Stomach (tissue), 9 donors: Measurements from ENCODE around the gene GRIP2. TPM values are rescaled to one million over a fixed set of nuclear protein-coding genes. Genes with fewer than 3 reads are reported as not detected.

ENCODE experiments used
- DNase-seq, 2 donors: peaks; one replicate each; pipeline versions ENCODE4 v3.0.0 to v3.0.0-alpha.2; 2013 to 2019
- H3K27ac ChIP-seq, 5 donors: fragments of 200-600 bp in 4 of 5; sonication (generic) in 4 of 5; one replicate each; pipeline ENCODE4 v1.5.1; 2013 to 2019; ENCODE audit warnings: mild to moderate bottlenecking in 1 of 5, moderate library complexity in 1 of 5
- H3K27me3 ChIP-seq, 3 donors: fragments of 200-600 bp; sonication (generic); one replicate each; pipeline ENCODE4 v1.5.1; 2017 to 2019; ENCODE audit warnings: mixed run types in 1 of 3
- H3K36me3 ChIP-seq, 4 donors: fragments of 200-600 bp; sonication (generic); 1 replicate in 3 of 4; 2 replicates in 1 of 4; pipeline ENCODE4 v1.5.1; 2016 to 2019
- H3K4me1 ChIP-seq, 4 donors: fragments of 200-600 bp; sonication (generic); one replicate each; pipeline ENCODE4 v1.5.1; 2016 to 2019
- H3K4me3 ChIP-seq, 4 donors: fragments of 200-600 bp; sonication (generic) in 3 of 4; one replicate each; pipeline ENCODE4 v1.5.1; 2016 to 2019; ENCODE audit warnings: mild to moderate bottlenecking in 1 of 4
- H3K9me3 ChIP-seq, 4 donors: fragments of 200-600 bp; sonication (generic); one replicate each; pipeline ENCODE4 v1.5.1; 2016 to 2019
- CTCF ChIP-seq, 7 experiments: fragments of 450-650 bp in 4 of 7; fragments of 200-600 bp in 3 of 7; sonication (generic) in 3 of 7; IDR thresholded peaks; one replicate each; pipeline ENCODE4 v1.5.1; 2016 to 2019; ENCODE audit warnings: antibody characterized with exemption in 7 of 7, control low read depth in 2 of 7, mild to moderate bottlenecking in 1 of 7
- EP300 ChIP-seq: sonication (generic); formaldehyde crosslinking; IDR thresholded peaks from one replicate; pipeline ENCODE4 v1.6.1; 2017; ENCODE audit warnings: antibody characterized with exemption
- POLR2A ChIP-seq, 4 donors: fragments of 450-650 bp; IDR thresholded peaks; one replicate each; pipeline ENCODE4 v1.6.1; 2016; ENCODE audit warnings: antibody characterized with exemption in 4 of 4, control low read depth in 2 of 4, mild to moderate bottlenecking in 1 of 4, moderate library complexity in 1 of 4
- POLR2AphosphoS5 ChIP-seq, 3 donors: sonication (generic); formaldehyde crosslinking; IDR thresholded peaks; one replicate each; pipeline ENCODE4 v1.6.1; 2016; ENCODE audit warnings: antibody characterized with exemption in 3 of 3
- WGBS, 5 donors: extraction: QIAGEN DNeasy Blood & Tissue Kit in 3 of 5; methylation state at CpG; one replicate each; pipeline versions ENCODE4 v1.1.5 to v1.1.7; 2013 to 2018; 5-methylcytosine and 5-hydroxymethylcytosine counted together
- intact Hi-C: fragments of 100-400 bp; cut with DNase I; formaldehyde crosslinking; loops from one replicate; pipeline ENCODE4 v1.15.1; 2023; ENCODE audit warnings: low total_unique reads
- polyA plus RNA-seq, 3 donors: library from polyadenylated mRNA; stranded (reverse); fragments of 200-250 nt; gene quantifications; one replicate each; pipeline ENCODE4 v1.2.3, GENCODE V29; 2013
- total RNA-seq, 5 donors: library from RNA; depleted of rRNA; stranded (reverse); fragments of >200 nt; gene quantifications; one replicate each; pipeline versions ENCODE4 v1.1.0 to v1.2.3, GENCODE V29; 2014 to 2016
- donor health status: healthy with polysubstance abuse.
- donor health status: Bipolar disorder and iron deficiency.
- donor health status: healthy.

The GRIP2 gene
- total and polyA plus RNA-seq, 8 donors: 0.58 to 33.8 (median 2.8) TPM

- WGBS, 5 donors: 82 to 91% (median 86%) methylated on average over 7 to 9 of the region's 9 CpGs
- Histone ChIP-seq H3K4me1 (peaks cover 0 to 10% (median 6%) of the 10 kb centered on the region in 4 donors), H3K9me3 (no peaks in the 10 kb centered on the region), H3K36me3 (no peaks in the 10 kb centered on the region), H3K27ac (peak overlapping the region in 2 of 5 donors; percentile 39 to 57), H3K27me3 (no peaks in the 10 kb centered on the region), H3K4me3 (no peak overlapping the region)
- no peak for DNase-seq
- intact Hi-C loops: no loop called here
- TF ChIP-seq CTCF (IDR thresholded peaks at IDR 0.05) (no peak), POLR2AphosphoS5 (IDR thresholded peaks at IDR 0.05) (no peak)
These were observed 15.1 kb downstream of the GRIP2 start for GRCh38 chr3:14524920-14525660.

GRCh38 chr3:14524311-14524711 lies 15.8 kb downstream of the GRIP2 start:
- Histone ChIP-seq H3K4me1 (peaks cover 0 to 10% (median 6%) of the 10 kb centered on the region in 4 donors), H3K27ac (no peak overlapping the region), H3K36me3 (no peaks in the 10 kb centered on the region), H3K9me3 (no peaks in the 10 kb centered on the region), H3K27me3 (no peaks in the 10 kb centered on the region), H3K4me3 (no peak overlapping the region)
- TF ChIP-seq EP300 (no peak), POLR2A (IDR thresholded peaks at IDR 0.05) (no peak), POLR2AphosphoS5 (IDR thresholded peaks at IDR 0.05) (no peak), CTCF (IDR thresholded peaks at IDR 0.05) (no peak)
- no peak for DNase-seq
- intact Hi-C loops: no loop called here
- WGBS, 5 donors: 86 to 95% (median 93%) methylated on average over 10 to 14 of the region's 14 CpGs

GRCh38 chr3:14523792-14524191 lies 16.4 kb downstream of the GRIP2 start:
- WGBS, 5 donors: 63 to 68% (median 63%) methylated on average over 6 to 7 of the region's 7 CpGs
- Histone ChIP-seq H3K27me3 (no peaks in the 10 kb centered on the region), H3K36me3 (no peaks in the 10 kb centered on the region), H3K9me3 (no peaks in the 10 kb centered on the region), H3K4me1 (peaks cover 0 to 10% (median 6%) of the 10 kb centered on the region in 4 donors), H3K4me3 (no peak overlapping the region), H3K27ac (no peak overlapping the region)
- intact Hi-C loops: no loop called here
- DNase-seq: no peak
- TF ChIP-seq POLR2A (IDR thresholded peaks at IDR 0.05) (no peak), CTCF (IDR thresholded peaks at IDR 0.05) (no peak), EP300 (no peak), POLR2AphosphoS5 (IDR thresholded peaks at IDR 0.05) (no peak)

- DNase-seq: no peak
- intact Hi-C loops: no loop called here
- no peaks in the 10 kb centered on the region for H3K36me3 ChIP-seq
- H3K4me1 ChIP-seq: peaks cover 0 to 10% (median 6%) of the 10 kb centered on the region in 4 donors
- no peak overlapping the region for H3K27ac ChIP-seq
- H3K4me3 ChIP-seq: no peak overlapping the region
- no peaks in the 10 kb centered on the region for H3K27me3 ChIP-seq
- TF ChIP-seq CTCF (IDR thresholded peaks at IDR 0.05): no peak
- TF ChIP-seq POLR2A (IDR thresholded peaks at IDR 0.05): no peak
- TF ChIP-seq EP300: no peak
- no peak for TF ChIP-seq POLR2AphosphoS5 (IDR thresholded peaks at IDR 0.05)
- 92 to 95% (median 94%) methylated on average over 3 to 12 of the region's 12 CpGs for WGBS, 5 donors
- no peaks in the 10 kb centered on the region for H3K9me3 ChIP-seq
These were observed 17.4 kb downstream of the GRIP2 start for GRCh38 chr3:14522768-14523167.
